Measurements from ENCODE around the gene TPX2. TPM values are rescaled to one million over a fixed set of nuclear protein-coding genes. Genes with fewer than 3 reads are reported as not detected.

The TPX2 gene
- total and polyA plus RNA-seq, 2 donors (not counting 1 experiment from before 2014, with no cell fraction given): 0.30 to 0.31 TPM

DNA sequence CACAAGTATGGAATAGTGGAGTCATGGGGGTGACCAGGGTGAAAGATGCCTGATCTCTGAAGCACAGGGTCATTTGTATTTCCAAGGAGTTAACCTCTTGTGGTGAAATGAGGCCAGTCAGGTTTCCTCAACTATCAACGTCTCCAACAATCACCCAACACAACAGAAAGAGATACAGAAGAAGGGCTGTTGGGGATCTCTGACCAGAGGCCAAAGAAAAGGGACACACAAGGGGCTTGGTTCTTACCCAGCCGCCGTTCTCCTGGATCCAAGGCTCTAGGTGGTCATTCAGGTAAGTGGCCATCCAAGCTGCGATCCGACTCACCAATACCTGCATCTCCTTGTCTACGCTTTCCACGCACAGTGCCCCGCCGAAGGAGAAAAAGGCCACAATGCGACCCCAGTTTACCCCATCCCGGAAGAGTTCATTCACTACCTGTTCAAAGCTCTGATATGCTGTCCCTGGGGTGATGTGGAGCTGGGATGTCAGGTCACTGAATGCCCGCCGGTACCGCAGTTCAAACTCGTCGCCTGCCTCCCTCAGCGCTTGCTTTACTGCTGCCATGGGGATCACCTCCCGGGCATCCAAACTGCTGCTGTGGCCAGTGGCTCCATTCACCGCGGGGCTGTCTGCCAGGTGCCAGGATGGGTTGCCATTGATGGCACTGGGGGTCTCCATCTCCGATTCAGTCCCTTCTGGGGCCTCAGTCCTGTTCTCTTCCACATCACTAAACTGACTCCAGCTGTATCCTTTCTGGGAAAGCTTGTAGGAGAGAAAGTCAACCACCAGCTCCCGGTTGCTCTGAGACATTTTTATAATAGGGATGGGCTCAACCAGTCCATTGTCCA, 17.5 kb upstream of the TPX2 start:
- Histone ChIP-seq H3K4me3 (ENCODE audit: control extremely low read depth in 1 of 5, extremely low read depth in 1 of 5, insufficient read depth in 1 of 5, low read depth in 2 of 5, low read length in 4 of 5) (peak overlapping the region; percentile 65 to 99 (median 88)), H3K27ac (ENCODE audit: low read length in 2 of 2) (peak overlapping the region in 1 of 2 donors; percentile 97), H3K36me3 (replicated peaks in 1 of 2; ENCODE audit: control extremely low read depth in 1 of 2, control insufficient read depth in 1 of 2, extremely low read depth in 1 of 2, insufficient read depth in 2 of 2, low read length in 1 of 2) (peaks cover 0 to 2% of the 10 kb centered on the region in 2 experiments), H4K20me1 (ENCODE audit: control insufficient read depth, insufficient read depth, low read length, poor library complexity, severe bottlenecking) (peaks cover 6% of the 10 kb centered on the region), H3K9me3 (ENCODE audit: control extremely low read depth in 1 of 3, control insufficient read depth in 2 of 3, insufficient read depth in 1 of 3, low read length in 2 of 3) (no peaks in the 10 kb centered on the region), H3K9ac (ENCODE audit: low read length) (peak overlapping the region; percentile 97), H3K27me3 (replicated peaks in 1 of 4; ENCODE audit: control extremely low read depth in 1 of 4, control insufficient read depth in 3 of 4, insufficient read depth in 4 of 4, low read length in 3 of 4) (no peaks in the 10 kb centered on the region), H3K79me2 (ENCODE audit: control insufficient read depth, insufficient read depth, low read length) (peaks cover 59% of the 10 kb centered on the region), H2AFZ (ENCODE audit: insufficient read depth, low read depth, low read length, poor library complexity, severe bottlenecking) (peak overlapping the region; percentile 93), H3K4me1 (ENCODE audit: control insufficient read depth in 2 of 2, insufficient read depth in 2 of 2, low read length in 2 of 2) (peaks cover 53 to 58% of the 10 kb centered on the region in 2 donors), H3K4me2 (replicated peaks; ENCODE audit: low read depth, low read length, poor library complexity, severe bottlenecking) (peak overlapping the region; percentile 99)
- ATAC-seq (ENCODE audit: low read depth) (no peak), DNase-seq (no peak)
- Mint-ChIP-seq H3K4me1 (peaks cover 58% of the 10 kb centered on the region), H3K27ac (peak overlapping the region; percentile 95), H3K27me3 (no peaks in the 10 kb centered on the region), H3K9me3 (ENCODE audit: insufficient read depth) (no peaks in the 10 kb centered on the region), H3K4me3 (peak overlapping the region; percentile 92)
- 73% methylated on average over 10 of the region's 22 CpGs for WGBS (ENCODE audit: insufficient coverage)
- intact Hi-C loops (cut with micrococcal nuclease): loop anchor here (2.0 kb wide), 3 partner anchors 117 to 159 kb away; partner anchors contain the start of gene ID1
- ChIA-PET CTCF (interaction anchor here (1.0 to 10.5 kb wide), 5 partner anchors 9 to 109 kb away, joined by 3 to 455 read pairs (median 6); no protein-coding TSS in a partner anchor), POLR2A (interaction anchor here (2.7 to 2.8 kb wide), 2 partner anchors 37 to 60 kb away, joined by 20 to 43 read pairs; no protein-coding TSS in a partner anchor)
- TF ChIP-seq, protein P1, sequence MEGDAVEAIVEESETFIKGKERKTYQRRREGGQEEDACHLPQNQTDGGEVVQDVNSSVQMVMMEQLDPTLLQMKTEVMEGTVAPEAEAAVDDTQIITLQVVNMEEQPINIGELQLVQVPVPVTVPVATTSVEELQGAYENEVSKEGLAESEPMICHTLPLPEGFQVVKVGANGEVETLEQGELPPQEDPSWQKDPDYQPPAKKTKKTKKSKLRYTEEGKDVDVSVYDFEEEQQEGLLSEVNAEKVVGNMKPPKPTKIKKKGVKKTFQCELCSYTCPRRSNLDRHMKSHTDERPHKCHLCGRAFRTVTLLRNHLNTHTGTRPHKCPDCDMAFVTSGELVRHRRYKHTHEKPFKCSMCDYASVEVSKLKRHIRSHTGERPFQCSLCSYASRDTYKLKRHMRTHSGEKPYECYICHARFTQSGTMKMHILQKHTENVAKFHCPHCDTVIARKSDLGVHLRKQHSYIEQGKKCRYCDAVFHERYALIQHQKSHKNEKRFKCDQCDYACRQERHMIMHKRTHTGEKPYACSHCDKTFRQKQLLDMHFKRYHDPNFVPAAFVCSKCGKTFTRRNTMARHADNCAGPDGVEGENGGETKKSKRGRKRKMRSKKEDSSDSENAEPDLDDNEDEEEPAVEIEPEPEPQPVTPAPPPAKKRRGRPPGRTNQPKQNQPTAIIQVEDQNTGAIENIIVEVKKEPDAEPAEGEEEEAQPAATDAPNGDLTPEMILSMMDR (IDR thresholded peaks at IDR 0.05): no peak
- TF ChIP-seq EZH2 (IDR thresholded peaks at IDR 0.05; ENCODE audit: borderline replicate concordance, insufficient read depth, low read depth, low read length, poor library complexity, severe bottlenecking): no peak

All from B cell (primary cell).